ENCODE data around the gene NANOS3. TPM values are rescaled to one million over a fixed set of nuclear protein-coding genes. Genes with fewer than 3 reads are reported as not detected.

The NANOS3 gene
- total and polyA plus RNA-seq, 2 experiments from 2014 or later, result 2.7 TPM; not detected in 1

DNA sequence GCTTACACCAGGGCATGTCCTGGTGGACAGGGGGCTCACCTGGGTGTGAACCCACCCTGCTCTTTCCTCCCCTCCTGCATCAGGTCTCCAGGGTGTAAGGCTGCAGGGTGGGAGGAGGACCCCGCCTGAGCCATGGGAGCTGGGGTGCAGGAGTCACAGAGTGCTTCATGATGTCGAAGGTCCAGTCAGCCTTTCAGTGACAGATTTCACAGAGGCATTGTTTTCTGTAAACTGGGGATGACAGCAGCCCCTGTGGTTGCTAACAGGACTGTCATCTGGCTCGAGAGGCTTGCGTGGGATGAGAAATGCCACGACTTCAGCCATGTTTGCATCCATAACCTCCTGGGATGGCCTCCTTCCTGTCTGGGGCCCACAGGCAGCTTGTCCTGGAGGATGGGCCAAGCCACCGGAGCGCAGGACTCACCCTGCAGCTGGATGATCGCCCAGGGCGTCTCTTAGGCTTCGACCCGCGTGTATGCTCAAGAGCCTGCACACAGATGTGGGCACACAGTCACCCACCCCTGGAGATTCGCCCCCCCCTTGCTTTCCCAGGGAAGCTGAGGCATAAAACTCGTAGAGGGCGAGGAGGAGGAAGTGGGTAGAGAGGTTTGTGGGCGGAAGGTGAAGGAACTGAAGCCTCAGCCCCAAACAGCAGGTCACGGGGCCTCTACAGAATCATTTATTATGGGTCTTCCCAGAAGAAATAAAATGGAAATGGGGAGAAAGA is 4.9 kb downstream of the NANOS3 start:
- Histone ChIP-seq H3K27ac (peak overlapping the region; percentile 64), H3K9me3 (ENCODE audit: low read depth) (no peaks in the 10 kb centered on the region), H4K20me1 (ENCODE audit: insufficient read depth) (no peaks in the 10 kb centered on the region), H2AFZ (peak overlapping the region; percentile 77), H3K4me3 (no peak overlapping the region), H3K9ac (peak overlapping the region; percentile 59), H3K9me2 (ENCODE audit: insufficient read depth) (no peaks in the 10 kb centered on the region), H3K4me1 (ENCODE audit: insufficient read depth) (peaks cover 21% of the 10 kb centered on the region), H3K79me2 (ENCODE audit: insufficient read depth) (no peaks in the 10 kb centered on the region), H3F3A (ENCODE audit: insufficient read depth) (no peaks in the 10 kb centered on the region), H3K4me2 (ENCODE audit: unreplicated experiment) (peak overlapping the region; percentile 7), H3K36me3 (ENCODE audit: low read depth) (no peaks in the 10 kb centered on the region), H3K27me3 (replicated peaks; ENCODE audit: insufficient read depth) (no peaks in the 10 kb centered on the region)
- DNase-seq, result peak; percentile 85
- in situ Hi-C loops (cut with MboI), result loop anchor here (10.0 to 25.0 kb wide), 3 partner anchors 163 to 455 kb away; partner anchors contain the start of gene MISP3
- no peak for TF ChIP-seq EZH2phosphoT487 (IDR thresholded peaks at IDR 0.05; ENCODE audit: insufficient read depth, low read depth)
- TF ChIP-seq EZH2 (IDR thresholded peaks at IDR 0.05; ENCODE audit: insufficient read depth, poor library complexity, severe bottlenecking), result no peak
- 41 to 43% methylated on average over 17 of the region's 17 CpGs for WGBS, 2 experiments (ENCODE audit: low coverage in 1 of 2, low lambda C conversion rate in 2 of 2, missing lambda C conversion rate in 2 of 2)

GRCh38 chr19:13882419-13882795 is 5.5 kb downstream of the NANOS3 start:
- Histone ChIP-seq H4K20me1 (ENCODE audit: insufficient read depth) (no peaks in the 10 kb centered on the region), H3K36me3 (ENCODE audit: low read depth) (no peaks in the 10 kb centered on the region), H3K27me3 (replicated peaks; ENCODE audit: insufficient read depth) (no peaks in the 10 kb centered on the region), H3K4me3 (no peak overlapping the region), H3K9ac (peak overlapping the region; percentile 59), H3K4me2 (ENCODE audit: unreplicated experiment) (no peak overlapping the region), H3K9me3 (ENCODE audit: low read depth) (no peaks in the 10 kb centered on the region), H3F3A (ENCODE audit: insufficient read depth) (no peaks in the 10 kb centered on the region), H3K27ac (peak overlapping the region; percentile 64), H3K4me1 (ENCODE audit: insufficient read depth) (peaks cover 25% of the 10 kb centered on the region), H3K79me2 (ENCODE audit: insufficient read depth) (no peaks in the 10 kb centered on the region), H2AFZ (peak overlapping the region; percentile 77), H3K9me2 (ENCODE audit: insufficient read depth) (no peaks in the 10 kb centered on the region)
- in situ Hi-C loops (cut with MboI), result loop anchor here (10.0 to 25.0 kb wide), 3 partner anchors 162 to 455 kb away; partner anchors contain the start of gene MISP3
- no peak for TF ChIP-seq EZH2 (IDR thresholded peaks at IDR 0.05; ENCODE audit: insufficient read depth, poor library complexity, severe bottlenecking)
- 85 to 87% methylated on average over 5 of the region's 5 CpGs for WGBS, 2 experiments (ENCODE audit: low coverage in 1 of 2, low lambda C conversion rate in 2 of 2, missing lambda C conversion rate in 2 of 2)
- DNase-seq, result no peak

DNA sequence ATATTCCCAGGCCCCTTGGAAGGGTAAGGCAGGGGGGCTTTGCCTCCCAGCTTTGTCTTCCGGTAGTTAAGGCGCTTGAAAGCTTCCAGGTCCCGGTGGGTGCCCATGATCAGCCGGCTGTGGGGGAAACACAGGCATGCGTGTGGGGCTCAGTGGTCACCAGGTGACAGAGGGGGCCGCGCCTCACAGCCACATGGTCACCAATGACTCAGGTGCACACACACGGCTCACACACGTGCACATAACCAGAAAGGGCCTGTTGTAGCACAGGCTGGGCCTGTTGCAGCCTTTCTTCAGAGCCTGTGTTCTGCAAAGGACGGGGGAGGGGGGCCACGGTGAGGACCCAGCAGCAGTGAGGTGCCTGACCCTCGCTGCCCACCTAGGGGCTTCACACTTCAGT is 5.9 kb downstream of the NANOS3 start:
- H2AFZ ChIP-seq, result no peak overlapping the region
- H3K27ac ChIP-seq, result no peak overlapping the region
- no peaks in the 10 kb centered on the region for H3K27me3 ChIP-seq (replicated peaks; ENCODE audit: insufficient read depth)
- H3K36me3 ChIP-seq (ENCODE audit: low read depth), result no peaks in the 10 kb centered on the region
- H3K9me2 ChIP-seq (ENCODE audit: insufficient read depth), result no peaks in the 10 kb centered on the region
- DNase-seq, result no peak
- H3K9ac ChIP-seq, result no peak overlapping the region
- H3K4me3 ChIP-seq, result no peak overlapping the region
- H3K9me3 ChIP-seq (ENCODE audit: low read depth), result no peaks in the 10 kb centered on the region
- H3K4me2 ChIP-seq (ENCODE audit: unreplicated experiment), result no peak overlapping the region
- in situ Hi-C loops (cut with MboI), result loop anchor here (10.0 to 25.0 kb wide), 3 partner anchors 162 to 454 kb away; partner anchors contain the start of gene MISP3
- H3K79me2 ChIP-seq (ENCODE audit: insufficient read depth), result no peaks in the 10 kb centered on the region
- H4K20me1 ChIP-seq (ENCODE audit: insufficient read depth), result no peaks in the 10 kb centered on the region
- TF ChIP-seq EZH2 (IDR thresholded peaks at IDR 0.05; ENCODE audit: insufficient read depth, poor library complexity, severe bottlenecking) (no peak), EZH2phosphoT487 (IDR thresholded peaks at IDR 0.05; ENCODE audit: insufficient read depth, low read depth) (no peak)
- 87 to 88% methylated on average over 10 to 12 of the region's 12 CpGs for WGBS, 2 experiments (ENCODE audit: low coverage in 1 of 2, low lambda C conversion rate in 2 of 2, missing lambda C conversion rate in 2 of 2)
- no peaks in the 10 kb centered on the region for H3F3A ChIP-seq (ENCODE audit: insufficient read depth)
- peaks cover 26% of the 10 kb centered on the region for H3K4me1 ChIP-seq (ENCODE audit: insufficient read depth)

- DNase-seq, result peak; percentile 35
- H3K9me2 ChIP-seq (ENCODE audit: insufficient read depth), result no peaks in the 10 kb centered on the region
- no peaks in the 10 kb centered on the region for H3K79me2 ChIP-seq (ENCODE audit: insufficient read depth)
- H3K9me3 ChIP-seq (ENCODE audit: low read depth), result no peaks in the 10 kb centered on the region
- H3F3A ChIP-seq (ENCODE audit: insufficient read depth), result no peaks in the 10 kb centered on the region
- TF ChIP-seq EZH2phosphoT487 (IDR thresholded peaks at IDR 0.05; ENCODE audit: insufficient read depth, low read depth) (no peak), EZH2 (IDR thresholded peaks at IDR 0.05; ENCODE audit: insufficient read depth, poor library complexity, severe bottlenecking) (no peak)
- no peak overlapping the region for H3K27ac ChIP-seq
- no peaks in the 10 kb centered on the region for H3K36me3 ChIP-seq (ENCODE audit: low read depth)
- H3K9ac ChIP-seq, result no peak overlapping the region
- H2AFZ ChIP-seq, result no peak overlapping the region
- peaks cover 26% of the 10 kb centered on the region for H3K4me1 ChIP-seq (ENCODE audit: insufficient read depth)
- in situ Hi-C loops (cut with MboI), result loop anchor here (10.0 to 25.0 kb wide), 3 partner anchors 161 to 454 kb away; partner anchors contain the start of gene MISP3
- WGBS, 2 experiments (ENCODE audit: low coverage in 1 of 2, low lambda C conversion rate in 2 of 2, missing lambda C conversion rate in 2 of 2), result 91 to 99% methylated on average over 6 to 10 of the region's 10 CpGs
- H3K4me3 ChIP-seq, result no peak overlapping the region
- H3K4me2 ChIP-seq (ENCODE audit: unreplicated experiment), result no peak overlapping the region
- no peaks in the 10 kb centered on the region for H3K27me3 ChIP-seq (replicated peaks; ENCODE audit: insufficient read depth)
- H4K20me1 ChIP-seq (ENCODE audit: insufficient read depth), result no peaks in the 10 kb centered on the region
These were observed 6.7 kb downstream of the NANOS3 start for GRCh38 chr19:13883516-13884064.
